AG09309 (cell line): ENCODE data around the gene GSN.

Experiments used
- DNase-seq: peaks from one replicate; pipeline ENCODE4 v3.0.0-alpha.2; 2010; ENCODE audit warnings: low read depth
- H3K4me3 ChIP-seq: 2 replicates; pipeline ENCODE4 v1.5.1; 2011; ENCODE audit warnings: mild to moderate bottlenecking, low read depth, low read length, moderate library complexity; ENCODE audit not compliant: control insufficient read depth
- CTCF ChIP-seq: IDR thresholded peaks from 2 replicates; pipeline ENCODE4 v1.5.1; 2011; ENCODE audit warnings: mild to moderate bottlenecking, low read depth, low read length, inconsistent platforms; ENCODE audit not compliant: insufficient read depth, control insufficient read depth; ENCODE audit errors: missing control alignments

The GSN gene

GRCh38 chr9:121267689-121268597, at the start of gene GSN:
TSS of gene GSN (plus strand) at chr9:121268162. CDS start at chr9:121301972, 33,810 bp downstream.
- peak; percentile 22 for TF ChIP-seq CTCF
- DNase-seq = no peak
- peak within 1 kb of the TSS; percentile 90 for H3K4me3 ChIP-seq

GRCh38 chr9:121218357-121219027, 49.5 kb upstream of the GSN start:
- TF ChIP-seq CTCF = no peak

GRCh38 chr9:121219530-121219929, 48.4 kb upstream of the GSN start:
- TF ChIP-seq CTCF = no peak
- DNase-seq = no peak
- no peak overlapping the region for H3K4me3 ChIP-seq

More at GRCh38 chr9:121218357-121219027, 49.5 kb upstream of the GSN start:
- no peak overlapping the region for H3K4me3 ChIP-seq
- DNase-seq = no peak

GRCh38 chr9:121220996-121221663, 46.8 kb upstream of the GSN start:
- H3K4me3 ChIP-seq = no peak overlapping the region
- DNase-seq = no peak
- no peak for TF ChIP-seq CTCF

GRCh38 chr9:121221664-121222055, 46.3 kb upstream of the GSN start:
- no peak for DNase-seq
- H3K4me3 ChIP-seq = no peak overlapping the region
- TF ChIP-seq CTCF = no peak

- TF ChIP-seq CTCF = peak; percentile 71
- no peak overlapping the region for H3K4me3 ChIP-seq
- no peak for DNase-seq
Observed at GRCh38 chr9:121222524-121223171, 45.3 kb upstream of the GSN start.
